HG03571 (cell line): ENCODE data around the gene CCDC9B.
A peak's percentile ranks its signal among the peaks of the same experiment; 100 is the strongest.

Experiments
- ATAC-seq: cut with Tn5 transposase; IDR thresholded peaks from one replicate; pipeline ENCODE4 v1.9.1; 2021; ENCODE audit not compliant: unreplicated experiment

The CCDC9B gene

GRCh38 chr15:40310001-40310959 lies 30.5 kb downstream of the CCDC9B start:
- no peak for ATAC-seq

GRCh38 chr15:40309344-40309862 lies 31.3 kb downstream of the CCDC9B start:
- no peak for ATAC-seq

GRCh38 chr15:40307421-40308211 lies 33.1 kb downstream of the CCDC9B start, which contains the start of gene PLCB2:
TSS of gene PLCB2 (minus strand) at chr15:40307935. CDS start at chr15:40307672, 263 bp downstream.
- ATAC-seq, result peak; percentile 41

GRCh38 chr15:40306908-40307307 lies 33.8 kb downstream of the CCDC9B start:
- no peak for ATAC-seq

- no peak for ATAC-seq
Observed at GRCh38 chr15:40306371-40306770, 34.4 kb downstream of the CCDC9B start.

- no peak for ATAC-seq
Observed at GRCh38 chr15:40305281-40305680, 35.5 kb downstream of the CCDC9B start.

- no peak for ATAC-seq
Observed at GRCh38 chr15:40303576-40303975, 37.2 kb downstream of the CCDC9B start.

- ATAC-seq, result no peak
Observed at GRCh38 chr15:40302981-40303380, 37.8 kb downstream of the CCDC9B start.

GRCh38 chr15:40302288-40302886 lies 38.4 kb downstream of the CCDC9B start:
- no peak for ATAC-seq

- ATAC-seq, result no peak
Observed at GRCh38 chr15:40301467-40302179, 39.1 kb downstream of the CCDC9B start.

GRCh38 chr15:40300771-40301170 lies 40.0 kb downstream of the CCDC9B start:
- ATAC-seq, result no peak

- ATAC-seq, result no peak
Observed at GRCh38 chr15:40300367-40300766, 40.4 kb downstream of the CCDC9B start.

GRCh38 chr15:40298216-40298935 lies 42.4 kb downstream of the CCDC9B start:
- no peak for ATAC-seq

GRCh38 chr15:40297356-40297755 lies 43.4 kb downstream of the CCDC9B start:
- no peak for ATAC-seq

- no peak for ATAC-seq
Observed at GRCh38 chr15:40296561-40297230, 44.0 kb downstream of the CCDC9B start.

GRCh38 chr15:40295877-40296560 lies 44.7 kb downstream of the CCDC9B start:
- no peak for ATAC-seq

- no peak for ATAC-seq
Observed at GRCh38 chr15:40295297-40295696, 45.4 kb downstream of the CCDC9B start.
